Heart left ventricle (tissue), 13 donors: Measurements from ENCODE around the gene MSH5.

ENCODE experiments used
- CTCF ChIP-seq, 12 donors: fragments of 200-600 bp; sonication (generic) in 4 of 12; IDR thresholded peaks; one replicate each; pipeline versions ENCODE4 v1.5.0 to v1.8.0; 2018 to 2022; ENCODE audit warnings: antibody characterized with exemption in 12 of 12, mild to moderate bottlenecking in 5 of 12
- POLR2A ChIP-seq, 2 donors: fragments of 450-650 bp; IDR thresholded peaks; one replicate each; pipeline ENCODE4 v1.6.1; 2017; ENCODE audit warnings: antibody characterized with exemption in 2 of 2, mild to moderate bottlenecking in 2 of 2, moderate library complexity in 2 of 2
- donor health status: ischemic (EF 13 %, LVEDD 7.1; RV severe dilation, severe dysfunction).
- donor health status: DM: no; HTN: yes; CAD: no.
- donor health status: DM: no; HTN: no; CAD: no.
- donor health status: ischemic (EF 25% LVEDD 6.9; RV normal size, moderate dysfunction).
- donor health status: ischemic (EF 25% LVEDD 5.7; RV mildly dilated, moderate dysfunction).
- donor health status: ischemic (EF 35%, LVEDD 5.7; RV mildly dilated, moderate dysfunction).
- donor health status: nonischemic (EF 11% LVEDD 7.7; RV severe dilation, severe dysfunction).
- donor health status: DM: yes; HTN: yes; CAD: no.
- donor health status: PGD.
- donor health status: ischemic (EF 29% LVEDD 5.4; RV normal size, mild dysfunction).
- donor health status: nonischemic (EF 23%, LVEDD 6.1; RV moderate dilation, normal function).

GRCh38 chr6:31723980-31724691, 15.7 kb upstream of the MSH5 start:
- TF ChIP-seq CTCF (IDR thresholded peaks at IDR 0.05) (no peak), POLR2A (IDR thresholded peaks at IDR 0.05) (no peak)
